ENCODE data around the gene TPRN. TPM values are rescaled to one million over a fixed set of nuclear protein-coding genes. Genes with fewer than 3 reads are reported as not detected.

The TPRN gene
- total and polyA plus RNA-seq, 2 experiments from 2014 or later: 6.4 to 29.2 TPM

GRCh38 chr9:137159105-137160053 lies 41.2 kb downstream of the TPRN start:
- TF ChIP-seq EZH2 (IDR thresholded peaks at IDR 0.05; ENCODE audit: low read depth, unreplicated experiment) (no peak), POLR2AphosphoS5 (IDR thresholded peaks at IDR 0.05; ENCODE audit: low read depth) (no peak), CTCF (conservative IDR thresholded peaks at IDR 0.05; ENCODE audit: low read depth in 2 of 2) (no peak)
- peaks cover 2% of the 10 kb centered on the region; the same call in 1 of the 2 replicates for H3K4me1 ChIP-seq (ENCODE audit: insufficient read depth)
- no peaks in the 10 kb centered on the region for H3K79me2 ChIP-seq (replicated peaks; ENCODE audit: insufficient read depth)
- Mint-ChIP-seq H3K36me3 (ENCODE audit: low read depth) (no peaks in the 10 kb centered on the region), H3K4me3 (no peak overlapping the region), H3K4me1 (no peaks in the 10 kb centered on the region; the same call in 1 of the 3 replicates), H3K27me3 (ENCODE audit: insufficient read depth, low read depth, poor library complexity) (peaks cover 90% of the 10 kb centered on the region), H3K27ac (no peak overlapping the region), H3K9me3 (no peaks in the 10 kb centered on the region; the same call in 2 of the 3 replicates)
- H3K4me3 ChIP-seq: no peak overlapping the region
- H3F3A ChIP-seq (replicated peaks; ENCODE audit: low read depth): peaks cover 4% of the 10 kb centered on the region; the same call in 1 of the 2 replicates
- DNase-seq (ENCODE audit: low spot score): no peak
- H3K27ac ChIP-seq (ENCODE audit: low read depth): no peak overlapping the region
- no peaks in the 10 kb centered on the region for H3K9me2 ChIP-seq (ENCODE audit: insufficient read depth)
- ATAC-seq: no peak
- H2AFZ ChIP-seq: no peak overlapping the region
- H3K27me3 ChIP-seq (ENCODE audit: insufficient read depth): peaks cover 92% of the 10 kb centered on the region
- no peak overlapping the region for H3K4me2 ChIP-seq
- no peaks in the 10 kb centered on the region for H3K36me3 ChIP-seq (ENCODE audit: insufficient read depth)
- H4K20me1 ChIP-seq (replicated peaks; ENCODE audit: insufficient read depth): no peaks in the 10 kb centered on the region

- no peak for DNase-seq (ENCODE audit: low spot score)
- Mint-ChIP-seq H3K9me3 (no peaks in the 10 kb centered on the region; the same call in 2 of the 3 replicates), H3K27me3 (ENCODE audit: insufficient read depth, low read depth, poor library complexity) (peaks cover 85% of the 10 kb centered on the region), H3K36me3 (ENCODE audit: low read depth) (no peaks in the 10 kb centered on the region), H3K4me3 (no peak overlapping the region), H3K4me1 (no peaks in the 10 kb centered on the region; the same call in 1 of the 3 replicates), H3K27ac (no peak overlapping the region)
- Histone ChIP-seq H3K9me2 (ENCODE audit: insufficient read depth) (no peaks in the 10 kb centered on the region), H3F3A (replicated peaks; ENCODE audit: low read depth) (peaks cover 4% of the 10 kb centered on the region), H3K4me2 (no peak overlapping the region), H2AFZ (no peak overlapping the region), H3K27me3 (ENCODE audit: insufficient read depth) (peaks cover 88% of the 10 kb centered on the region), H3K4me1 (ENCODE audit: insufficient read depth) (peaks cover 2% of the 10 kb centered on the region; the same call in 1 of the 2 replicates), H4K20me1 (replicated peaks; ENCODE audit: insufficient read depth) (no peaks in the 10 kb centered on the region), H3K4me3 (no peak overlapping the region), H3K79me2 (replicated peaks; ENCODE audit: insufficient read depth) (no peaks in the 10 kb centered on the region), H3K27ac (ENCODE audit: low read depth) (no peak overlapping the region), H3K36me3 (ENCODE audit: insufficient read depth) (no peaks in the 10 kb centered on the region)
- no peak for TF ChIP-seq JUNB (IDR thresholded peaks at IDR 0.05; ENCODE audit: unreplicated experiment)
- TF ChIP-seq ETS1 (IDR thresholded peaks at IDR 0.05): no peak
- TF ChIP-seq REST (IDR thresholded peaks at IDR 0.05; ENCODE audit: unreplicated experiment): no peak
- no peak for ATAC-seq
Observed at GRCh38 chr9:137158625-137159024, 41.9 kb downstream of the TPRN start.

Measured in GM23338 (cell line).